Activated CD8-positive, alpha-beta T cell treated with anti-CD3 and anti-CD28 coated beads for 36 hours (primary cell): ENCODE measurements around the gene ZDHHC3. TPM values are rescaled to one million over a fixed set of nuclear protein-coding genes. Genes with fewer than 3 reads are reported as not detected.

ENCODE experiments used
- ATAC-seq: fragments of 200-7000 bp; cut with Tn5 transposase; one replicate; pipeline ENCODE4 v1.10.0; 2021; ENCODE audit warnings: mild to moderate bottlenecking, moderate library complexity
- CTCF ChIA-PET: fragments of 350-600 bp; sonication (Branson Sonifier 250); formaldehyde crosslinking; loops from one replicate; lab custom pipeline; 2021; ENCODE audit warnings: antibody characterized with exemption; lab: Charles Lee
- POLR2A ChIA-PET: fragments of 350-600 bp; sonication (Branson Sonifier 250); formaldehyde crosslinking; loops from one replicate; lab custom pipeline; 2021; ENCODE audit warnings: antibody characterized with exemption; lab: Charles Lee
- DNase-seq: peaks from one replicate; pipeline ENCODE4 v3.0.0-alpha.2; 2020
- H3K27ac Mint-ChIP-seq: one replicate; pipeline ENCODE4 v1.8.0; 2021; ENCODE audit warnings: mild to moderate bottlenecking, mixed read lengths
- H3K27me3 Mint-ChIP-seq: one replicate; pipeline ENCODE4 v1.8.0; 2021; ENCODE audit warnings: mixed read lengths
- H3K36me3 Mint-ChIP-seq: one replicate; pipeline ENCODE4 v1.8.0; 2021; ENCODE audit warnings: low read depth, mixed read lengths
- H3K4me1 Mint-ChIP-seq: one replicate; pipeline ENCODE4 v1.8.0; 2021; ENCODE audit warnings: low read depth, mixed read lengths
- H3K4me3 Mint-ChIP-seq: one replicate; pipeline ENCODE4 v1.8.0; 2021; ENCODE audit warnings: mild to moderate bottlenecking, moderate library complexity, mixed read lengths
- H3K9me3 Mint-ChIP-seq: one replicate; pipeline ENCODE4 v1.8.0; 2021; ENCODE audit warnings: mixed read lengths
- intact Hi-C: fragments of 100-400 bp; cut with micrococcal nuclease; formaldehyde crosslinking; loops from one replicate; pipeline ENCODE4 v1.10.0; 2022
- total RNA-seq, 2 experiments: library from RNA; stranded (reverse); gene quantifications; one replicate each; pipeline ENCODE4 v1.2.3, GENCODE V29; 2021
- TF ChIP-seq, protein P1 (sequence below): fragments of 200-600 bp; IDR thresholded peaks from one replicate; pipeline ENCODE4 v1.8.0; 2022; ENCODE audit warnings: antibody characterized with exemption, mild to moderate bottlenecking

Gene ZDHHC3
- total RNA-seq, 2 experiments from 2014 or later, result 28.6 to 36.0 TPM

DNA sequence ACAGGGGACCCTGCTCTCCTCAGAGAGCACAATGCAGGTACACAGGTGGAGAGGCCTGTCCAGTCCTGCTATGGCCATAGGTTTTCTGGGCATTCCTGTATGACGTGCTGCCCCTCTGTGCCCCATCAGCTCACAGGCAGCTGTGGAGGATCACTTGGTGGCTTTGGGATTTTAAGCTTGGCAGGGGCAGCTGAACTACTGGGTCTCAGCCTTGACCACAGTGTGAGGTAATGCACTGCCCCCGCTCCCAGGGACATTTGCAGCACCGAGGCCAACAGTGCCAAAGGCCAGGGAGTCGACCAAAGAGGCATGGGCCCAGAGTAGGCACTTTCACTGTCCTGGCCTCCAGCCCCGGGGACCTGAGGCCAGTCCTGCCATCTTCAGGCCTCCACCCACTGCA is 46.2 kb downstream of the ZDHHC3 start:
- TF ChIP-seq, protein P1, sequence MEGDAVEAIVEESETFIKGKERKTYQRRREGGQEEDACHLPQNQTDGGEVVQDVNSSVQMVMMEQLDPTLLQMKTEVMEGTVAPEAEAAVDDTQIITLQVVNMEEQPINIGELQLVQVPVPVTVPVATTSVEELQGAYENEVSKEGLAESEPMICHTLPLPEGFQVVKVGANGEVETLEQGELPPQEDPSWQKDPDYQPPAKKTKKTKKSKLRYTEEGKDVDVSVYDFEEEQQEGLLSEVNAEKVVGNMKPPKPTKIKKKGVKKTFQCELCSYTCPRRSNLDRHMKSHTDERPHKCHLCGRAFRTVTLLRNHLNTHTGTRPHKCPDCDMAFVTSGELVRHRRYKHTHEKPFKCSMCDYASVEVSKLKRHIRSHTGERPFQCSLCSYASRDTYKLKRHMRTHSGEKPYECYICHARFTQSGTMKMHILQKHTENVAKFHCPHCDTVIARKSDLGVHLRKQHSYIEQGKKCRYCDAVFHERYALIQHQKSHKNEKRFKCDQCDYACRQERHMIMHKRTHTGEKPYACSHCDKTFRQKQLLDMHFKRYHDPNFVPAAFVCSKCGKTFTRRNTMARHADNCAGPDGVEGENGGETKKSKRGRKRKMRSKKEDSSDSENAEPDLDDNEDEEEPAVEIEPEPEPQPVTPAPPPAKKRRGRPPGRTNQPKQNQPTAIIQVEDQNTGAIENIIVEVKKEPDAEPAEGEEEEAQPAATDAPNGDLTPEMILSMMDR, result no peak
- no peak overlapping the region for H3K4me3 Mint-ChIP-seq
- H3K27me3 Mint-ChIP-seq, result no peaks in the 10 kb centered on the region
- intact Hi-C loops, result no loop called here
- H3K9me3 Mint-ChIP-seq, result no peaks in the 10 kb centered on the region
- ChIA-PET POLR2A (interaction anchor here (0.7 kb wide), 1 partner anchor 149 kb away, joined by 3 read pairs; no protein-coding TSS in a partner anchor), CTCF (no interaction called here)
- H3K27ac Mint-ChIP-seq, result no peak overlapping the region
- H3K36me3 Mint-ChIP-seq, result peaks cover 21% of the 10 kb centered on the region
- no peak for ATAC-seq
- DNase-seq, result no peak
- H3K4me1 Mint-ChIP-seq, result no peaks in the 10 kb centered on the region

DNA sequence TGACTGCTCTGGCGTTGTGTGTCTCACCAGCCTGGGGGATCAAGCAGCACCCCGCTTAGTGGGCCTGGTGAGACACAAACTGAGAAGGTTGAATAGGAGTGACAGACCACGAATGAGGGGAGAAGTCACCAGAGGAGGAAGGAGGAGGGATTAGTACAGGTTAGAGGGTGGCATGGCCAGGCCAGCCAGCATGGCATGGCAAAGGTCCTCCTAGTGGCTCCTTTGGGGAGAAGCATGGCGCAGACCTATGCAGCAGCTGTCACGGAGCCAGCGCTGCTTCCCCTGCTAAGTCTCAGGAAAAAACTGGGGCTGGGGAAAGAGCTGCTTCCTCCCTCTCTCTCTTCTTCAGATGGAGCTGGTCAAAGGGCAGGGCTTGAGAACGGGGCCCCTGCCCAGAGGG is 48.6 kb downstream of the ZDHHC3 start:
- TF ChIP-seq, protein P1, result no peak
- POLR2A ChIA-PET, result no interaction called here
- no peaks in the 10 kb centered on the region for H3K27me3 Mint-ChIP-seq
- ATAC-seq (no peak), DNase-seq (no peak)
- H3K4me3 Mint-ChIP-seq, result no peak overlapping the region
- H3K9me3 Mint-ChIP-seq, result no peaks in the 10 kb centered on the region
- peaks cover 14% of the 10 kb centered on the region for H3K36me3 Mint-ChIP-seq
- H3K4me1 Mint-ChIP-seq, result no peaks in the 10 kb centered on the region
- CTCF ChIA-PET, result no interaction called here
- H3K27ac Mint-ChIP-seq, result peak overlapping the region; percentile 30
- intact Hi-C loops, result no loop called here

DNA sequence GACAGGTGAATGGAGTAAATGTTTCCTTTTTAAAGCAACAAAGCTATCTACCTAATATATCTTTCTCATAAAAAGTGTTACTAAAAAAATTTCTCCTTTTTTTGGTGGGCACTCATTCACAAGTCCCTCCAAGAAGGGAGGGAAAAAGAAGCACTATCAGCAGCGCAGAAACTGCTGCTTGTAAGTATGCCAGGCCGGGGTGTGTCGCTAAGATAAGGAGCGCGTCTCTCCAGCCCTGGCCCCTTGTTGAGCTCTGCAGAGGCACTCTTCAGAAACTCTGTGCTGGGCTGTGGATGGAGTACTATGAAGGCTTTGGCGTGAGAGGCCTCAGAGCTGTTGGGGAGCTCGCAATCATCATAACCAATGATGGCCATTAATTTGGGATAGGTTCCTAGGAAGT is 49.1 kb downstream of the ZDHHC3 start:
- Mint-ChIP-seq H3K27ac (no peak overlapping the region), H3K4me1 (no peaks in the 10 kb centered on the region), H3K9me3 (no peaks in the 10 kb centered on the region), H3K36me3 (peaks cover 14% of the 10 kb centered on the region), H3K4me3 (no peak overlapping the region), H3K27me3 (no peaks in the 10 kb centered on the region)
- DNase-seq (no peak), ATAC-seq (no peak)
- CTCF ChIA-PET, result no interaction called here
- TF ChIP-seq, protein P1, result no peak
- POLR2A ChIA-PET, result no interaction called here
- intact Hi-C loops, result no loop called here

DNA sequence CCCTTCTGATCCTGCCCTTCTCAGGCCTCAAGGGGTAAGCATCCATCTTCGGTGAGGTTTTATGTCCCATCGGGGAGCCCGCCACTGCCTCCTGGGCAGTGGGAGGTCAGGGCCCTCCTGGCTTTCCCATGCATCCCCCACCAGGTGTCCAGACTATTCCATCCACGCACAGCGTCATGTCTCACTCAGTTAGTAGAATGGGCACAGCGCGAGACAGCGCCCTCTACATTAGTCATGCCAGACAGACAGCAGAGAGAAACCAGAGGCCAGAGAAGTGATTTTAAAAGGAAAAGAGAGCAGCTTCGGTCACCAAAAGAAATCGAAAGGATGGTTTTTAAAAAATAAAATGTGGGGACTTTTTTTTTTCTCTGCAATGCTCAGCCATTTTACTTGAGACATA is 49.8 kb downstream of the ZDHHC3 start:
- Mint-ChIP-seq H3K9me3 (no peaks in the 10 kb centered on the region), H3K27ac (no peak overlapping the region), H3K36me3 (peaks cover 14% of the 10 kb centered on the region), H3K4me1 (no peaks in the 10 kb centered on the region), H3K27me3 (no peaks in the 10 kb centered on the region), H3K4me3 (no peak overlapping the region)
- TF ChIP-seq, protein P1, result no peak
- intact Hi-C loops, result no loop called here
- CTCF ChIA-PET, result interaction anchor here (3.4 kb wide), 1 partner anchor 12 kb away, joined by 18 read pairs; no protein-coding TSS in a partner anchor
- POLR2A ChIA-PET, result no interaction called here
- DNase-seq, result no peak
- no peak for ATAC-seq

DNA sequence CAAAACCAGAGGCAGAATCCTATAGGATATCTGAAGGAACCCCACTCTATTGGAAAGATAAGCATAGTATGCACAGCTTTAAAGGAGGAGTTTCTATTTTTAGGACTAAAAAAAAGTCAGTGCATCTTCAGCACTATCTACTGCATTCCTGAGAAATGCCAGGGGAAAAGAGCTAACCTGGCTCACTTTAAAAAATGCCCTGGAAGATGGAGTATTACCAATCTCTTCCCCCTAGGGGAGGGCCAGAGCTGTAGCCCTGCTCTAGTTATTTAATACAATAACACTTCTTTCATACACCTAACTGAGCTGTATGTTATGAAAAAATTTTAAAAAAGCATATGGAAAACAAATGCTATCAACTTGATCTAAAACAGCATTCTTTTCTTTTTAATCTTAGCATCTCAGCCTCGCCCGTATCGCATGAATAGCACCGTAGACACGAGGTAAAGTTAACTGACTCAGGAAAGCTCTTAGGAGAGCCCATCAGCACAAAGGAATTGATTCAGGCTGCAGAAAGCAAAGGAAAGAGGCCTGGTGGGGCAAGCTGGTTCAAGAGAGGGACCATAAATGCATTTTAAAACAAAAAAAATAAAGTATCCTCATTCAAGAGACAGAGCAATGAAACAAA is 51.4 kb downstream of the ZDHHC3 start:
- H3K9me3 Mint-ChIP-seq, result no peaks in the 10 kb centered on the region
- POLR2A ChIA-PET, result interaction anchor here (1.1 kb wide), 1 partner anchor 45 kb away, joined by 3 read pairs; no protein-coding TSS in a partner anchor
- no peaks in the 10 kb centered on the region for H3K4me1 Mint-ChIP-seq
- H3K27ac Mint-ChIP-seq, result no peak overlapping the region
- no peak for ATAC-seq
- H3K27me3 Mint-ChIP-seq, result no peaks in the 10 kb centered on the region
- TF ChIP-seq, protein P1, result no peak
- peaks cover 14% of the 10 kb centered on the region for H3K36me3 Mint-ChIP-seq
- H3K4me3 Mint-ChIP-seq, result no peak overlapping the region
- CTCF ChIA-PET, result interaction anchor here (1.2 to 3.4 kb wide), 2 partner anchors 11 to 392 kb away, joined by 5 to 18 read pairs; no protein-coding TSS in a partner anchor
- intact Hi-C loops, result no loop called here
- DNase-seq, result no peak
